Gastroesophageal sphincter (tissue), 4 donors: ENCODE results near the gene CDK10. TPM values are rescaled to one million over a fixed set of nuclear protein-coding genes. Genes with fewer than 3 reads are reported as not detected.

Experiments
- ATAC-seq: fragments of 150-250 bp; one replicate; pipeline ENCODE4 v1.9.1; 2016; ENCODE audit warnings: mild to moderate bottlenecking, moderate library complexity
- H3K27ac ChIP-seq, 4 donors: fragments of 200-600 bp; sonication (generic) in 3 of 4; 1 replicate in 3 of 4; 2 replicates in 1 of 4; pipeline ENCODE4 v1.5.1; 2016 to 2019
- H3K27me3 ChIP-seq: fragments of 200-600 bp; sonication (generic); one replicate; pipeline ENCODE4 v1.5.1; 2019
- H3K36me3 ChIP-seq, 2 donors: fragments of 200-600 bp; sonication (generic); one replicate each; pipeline ENCODE4 v1.5.1; 2019; ENCODE audit warnings: control low read depth in 1 of 2
- H3K4me1 ChIP-seq, 3 donors: fragments of 200-600 bp; sonication (generic); 1 replicate in 2 of 3; 2 replicates in 1 of 3; pipeline ENCODE4 v1.5.1; 2016 to 2019; ENCODE audit warnings: control low read depth in 2 of 3
- H3K4me3 ChIP-seq, 2 donors: fragments of 200-600 bp; sonication (generic); one replicate each; pipeline ENCODE4 v1.5.1; 2019; ENCODE audit warnings: mild to moderate bottlenecking in 1 of 2, moderate library complexity in 1 of 2
- H3K9me3 ChIP-seq, 3 donors: fragments of 200-600 bp; sonication (generic); one replicate each; pipeline ENCODE4 v1.5.1; 2017 to 2019; ENCODE audit warnings: control low read depth in 2 of 3
- EP300 ChIP-seq: sonication (generic); formaldehyde crosslinking; IDR thresholded peaks from one replicate; pipeline ENCODE4 v1.6.1; 2017; ENCODE audit warnings: antibody characterized with exemption, mild to moderate bottlenecking
- POLR2A ChIP-seq, 2 donors: fragments of 450-650 bp; IDR thresholded peaks; one replicate each; pipeline ENCODE4 v1.6.1; 2017; ENCODE audit warnings: antibody characterized with exemption in 2 of 2, mild to moderate bottlenecking in 2 of 2, moderate library complexity in 1 of 2
- POLR2AphosphoS5 ChIP-seq: sonication (generic); formaldehyde crosslinking; IDR thresholded peaks from one replicate; pipeline ENCODE4 v1.6.1; 2017; ENCODE audit warnings: antibody characterized with exemption
- WGBS, 2 donors: methylation state at CpG; one replicate each; pipeline ENCODE4 v1.1.5; 2018; ENCODE audit warnings: low coverage in 1 of 2; 5-methylcytosine and 5-hydroxymethylcytosine counted together
- total RNA-seq, 4 donors: library from RNA; depleted of rRNA; stranded (reverse); fragments of >200 nt; gene quantifications; one replicate each; pipeline ENCODE4 v1.1.0, GENCODE V29; 2016
- TF ChIP-seq, protein P1 (sequence below), 4 experiments: fragments of 200-600 bp in 2 of 4; fragments of 450-650 bp in 2 of 4; sonication (generic) in 1 of 4; IDR thresholded peaks; one replicate each; pipeline ENCODE4 v1.5.1; 2017 to 2019; ENCODE audit warnings: antibody characterized with exemption in 4 of 4, mild to moderate bottlenecking in 2 of 4, moderate library complexity in 2 of 4

Gene CDK10
- total RNA-seq, 4 donors from 2014 or later: 24.1 to 44.0 (median 28.9) TPM

DNA sequence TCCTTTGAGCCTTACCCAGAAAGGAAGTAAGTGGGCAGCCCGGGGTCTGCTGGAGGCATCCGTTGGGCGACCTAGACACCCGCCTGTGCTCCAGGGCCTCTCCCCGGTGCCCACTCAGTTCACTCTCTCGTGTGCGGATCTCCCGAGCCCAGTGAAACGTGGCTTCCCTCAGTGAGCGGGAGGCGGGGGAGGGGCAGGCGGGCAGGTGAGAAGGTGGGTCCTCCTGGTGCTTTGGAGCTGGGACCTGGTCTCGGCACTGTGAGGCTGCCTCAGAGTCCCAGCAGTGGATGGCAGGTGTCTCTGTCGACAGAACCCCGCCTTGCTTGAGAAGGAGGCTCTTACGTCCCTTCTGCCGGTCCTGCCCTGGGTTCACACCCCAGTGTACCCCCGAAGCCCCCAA, 42.8 kb downstream of the CDK10 start:
- Histone ChIP-seq H3K4me3 (no peak overlapping the region), H3K9me3 (no peaks in the 10 kb centered on the region), H3K27ac (no peak overlapping the region), H3K36me3 (peaks cover 0 to 98% of the 10 kb centered on the region in 2 donors), H3K4me1 (peaks cover 0 to 4% (median 0%) of the 10 kb centered on the region in 3 donors), H3K27me3 (no peaks in the 10 kb centered on the region)
- TF ChIP-seq, protein P1, sequence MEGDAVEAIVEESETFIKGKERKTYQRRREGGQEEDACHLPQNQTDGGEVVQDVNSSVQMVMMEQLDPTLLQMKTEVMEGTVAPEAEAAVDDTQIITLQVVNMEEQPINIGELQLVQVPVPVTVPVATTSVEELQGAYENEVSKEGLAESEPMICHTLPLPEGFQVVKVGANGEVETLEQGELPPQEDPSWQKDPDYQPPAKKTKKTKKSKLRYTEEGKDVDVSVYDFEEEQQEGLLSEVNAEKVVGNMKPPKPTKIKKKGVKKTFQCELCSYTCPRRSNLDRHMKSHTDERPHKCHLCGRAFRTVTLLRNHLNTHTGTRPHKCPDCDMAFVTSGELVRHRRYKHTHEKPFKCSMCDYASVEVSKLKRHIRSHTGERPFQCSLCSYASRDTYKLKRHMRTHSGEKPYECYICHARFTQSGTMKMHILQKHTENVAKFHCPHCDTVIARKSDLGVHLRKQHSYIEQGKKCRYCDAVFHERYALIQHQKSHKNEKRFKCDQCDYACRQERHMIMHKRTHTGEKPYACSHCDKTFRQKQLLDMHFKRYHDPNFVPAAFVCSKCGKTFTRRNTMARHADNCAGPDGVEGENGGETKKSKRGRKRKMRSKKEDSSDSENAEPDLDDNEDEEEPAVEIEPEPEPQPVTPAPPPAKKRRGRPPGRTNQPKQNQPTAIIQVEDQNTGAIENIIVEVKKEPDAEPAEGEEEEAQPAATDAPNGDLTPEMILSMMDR (IDR thresholded peaks at IDR 0.05): no peak
- TF ChIP-seq POLR2A (IDR thresholded peaks at IDR 0.05): no peak
- TF ChIP-seq EP300: no peak
- no peak for TF ChIP-seq POLR2AphosphoS5
- WGBS, 2 donors: 97% methylated on average over 5 of the region's 18 CpGs; no CpG with 5 or more reads in 1 of the 2 donors
- no peak for ATAC-seq

DNA sequence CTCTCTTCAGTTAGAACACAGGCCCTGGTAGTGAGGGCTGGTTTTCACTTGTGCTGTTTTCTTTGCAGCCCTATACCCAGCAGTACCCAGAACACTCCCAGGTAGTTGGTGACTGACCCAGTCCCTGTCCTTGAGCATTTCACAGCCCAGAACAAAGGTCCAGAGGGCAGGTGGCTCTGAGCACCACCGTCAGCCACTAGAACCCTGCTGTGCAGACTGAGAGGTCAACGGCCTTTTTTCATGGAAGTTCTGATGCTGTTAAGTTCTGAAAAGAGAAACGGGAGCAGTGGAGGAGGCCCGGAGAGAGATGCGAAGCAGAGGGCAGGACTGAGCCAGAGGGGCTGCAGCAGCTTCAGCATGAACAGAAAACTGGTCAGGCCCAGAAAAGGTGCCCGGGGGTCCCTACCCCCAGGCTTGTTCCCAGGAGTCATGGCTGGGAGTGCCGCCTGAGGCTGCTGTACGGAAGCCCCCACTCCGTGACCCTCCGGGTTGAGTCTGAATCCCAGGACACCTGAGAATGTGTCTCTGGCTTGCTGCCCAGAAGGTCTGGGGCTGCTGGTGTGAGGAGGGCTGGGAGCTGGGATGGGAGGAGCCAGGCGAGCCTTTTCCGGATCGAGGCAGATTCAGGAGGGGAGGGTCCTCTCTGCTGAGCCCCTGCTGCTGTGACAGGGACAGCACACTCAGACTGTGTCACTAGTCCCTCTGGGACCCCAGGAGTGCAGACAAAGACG, 43.5 kb downstream of the CDK10 start:
- no peak for ATAC-seq
- no peaks in the 10 kb centered on the region for H3K4me1 ChIP-seq
- 35 to 47% methylated on average over 4 of the region's 14 CpGs for WGBS, 2 donors
- no peaks in the 10 kb centered on the region for H3K9me3 ChIP-seq
- no peak for TF ChIP-seq EP300
- TF ChIP-seq, protein P1 (IDR thresholded peaks at IDR 0.05): no peak
- TF ChIP-seq POLR2A (IDR thresholded peaks at IDR 0.05): no peak
- TF ChIP-seq POLR2AphosphoS5: no peak
- no peaks in the 10 kb centered on the region for H3K27me3 ChIP-seq
- H3K36me3 ChIP-seq: peaks cover 0 to 98% of the 10 kb centered on the region in 2 donors
- no peak overlapping the region for H3K4me3 ChIP-seq
- no peak overlapping the region for H3K27ac ChIP-seq

DNA sequence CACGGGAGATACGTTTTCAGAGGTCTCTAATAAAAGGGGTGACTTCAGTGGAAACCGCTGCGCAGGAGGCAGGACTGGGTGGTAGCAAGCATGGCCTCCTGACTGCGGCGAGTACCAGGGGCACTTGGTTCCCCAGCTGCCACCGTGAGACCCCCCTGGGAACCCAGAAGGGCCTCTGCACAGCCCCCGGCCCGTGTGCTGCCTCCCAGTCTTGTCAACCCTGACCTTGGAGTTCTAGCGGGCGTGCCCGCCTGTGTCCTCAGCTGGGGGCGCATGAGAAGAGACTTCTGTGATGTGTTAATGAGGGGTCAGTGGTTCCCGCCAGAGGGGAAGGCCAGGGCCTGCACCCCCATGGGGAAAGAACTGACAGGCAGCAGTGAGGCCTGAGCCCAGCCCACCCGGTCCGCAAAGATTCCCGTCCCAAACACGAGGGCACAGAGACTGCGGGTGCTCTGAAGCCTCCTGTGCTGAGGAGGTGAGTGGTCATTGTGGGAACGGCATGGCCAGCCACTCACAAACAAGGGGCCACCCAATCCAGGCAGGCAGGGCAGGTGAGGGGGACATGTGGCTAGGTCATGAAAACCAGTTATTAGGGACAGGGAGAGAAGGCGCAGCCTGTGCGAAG, 44.2 kb downstream of the CDK10 start:
- H3K9me3 ChIP-seq: no peaks in the 10 kb centered on the region
- 0 to 65% methylated on average over 1 to 5 of the region's 22 CpGs for WGBS, 2 donors
- H3K27ac ChIP-seq: no peak overlapping the region
- H3K27me3 ChIP-seq: no peaks in the 10 kb centered on the region
- H3K4me3 ChIP-seq: no peak overlapping the region
- ATAC-seq: no peak
- no peaks in the 10 kb centered on the region for H3K4me1 ChIP-seq
- H3K36me3 ChIP-seq: peaks cover 0 to 98% of the 10 kb centered on the region in 2 donors
- TF ChIP-seq POLR2AphosphoS5 (no peak), EP300 (no peak)
- TF ChIP-seq, protein P1 (IDR thresholded peaks at IDR 0.05): no peak

DNA sequence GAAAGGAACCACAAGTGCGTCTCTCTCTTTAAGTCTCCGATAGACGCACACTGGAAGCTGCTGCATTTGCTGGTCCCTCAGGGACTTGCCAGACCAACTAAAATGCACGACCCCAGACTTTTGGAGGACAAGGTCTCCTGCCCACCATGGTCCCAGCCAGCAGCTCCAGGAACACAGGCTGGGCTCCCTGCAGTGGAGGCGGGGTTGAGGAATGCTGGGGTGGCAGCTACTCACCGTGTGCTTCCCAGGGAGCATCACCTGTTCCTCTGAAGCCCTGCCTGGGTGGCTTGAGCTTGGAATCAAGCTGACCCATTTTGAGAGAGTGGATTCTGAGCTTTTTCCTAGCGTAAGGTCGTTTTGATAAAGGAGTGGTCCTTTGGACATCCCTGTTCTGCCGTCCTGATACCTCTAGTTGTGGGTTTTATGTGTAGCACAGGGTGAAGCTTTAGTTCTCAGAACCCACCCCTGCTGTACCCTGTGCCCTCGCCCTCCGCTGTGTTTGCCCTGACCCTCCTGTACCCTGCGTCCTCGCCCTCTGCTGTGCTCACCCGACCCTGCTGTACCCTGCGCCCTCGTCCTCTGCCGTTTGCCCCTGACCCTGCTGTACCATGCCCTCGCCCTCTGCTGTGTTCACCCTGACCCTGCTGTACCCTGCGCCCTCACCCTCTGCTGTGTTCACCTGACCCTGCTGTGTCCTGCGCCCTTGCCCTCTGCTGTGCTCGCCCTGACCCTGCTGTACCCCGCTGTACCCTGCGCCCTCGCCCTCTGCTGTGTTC, 45.8 kb downstream of the CDK10 start:
- H3K36me3 ChIP-seq: peaks cover 0 to 98% of the 10 kb centered on the region in 2 donors
- no peaks in the 10 kb centered on the region for H3K27me3 ChIP-seq
- no peaks in the 10 kb centered on the region for H3K4me1 ChIP-seq
- TF ChIP-seq POLR2A (IDR thresholded peaks at IDR 0.05) (no peak), POLR2AphosphoS5 (no peak), EP300 (no peak)
- TF ChIP-seq, protein P1 (IDR thresholded peaks at IDR 0.05): no peak
- no peak for ATAC-seq
- no peak overlapping the region for H3K4me3 ChIP-seq
- no peaks in the 10 kb centered on the region for H3K9me3 ChIP-seq
- 87 to 90% methylated on average over 18 of the region's 24 CpGs for WGBS, 2 donors
- no peak overlapping the region for H3K27ac ChIP-seq
